GM18502 (cell line): ENCODE results near the gene SURF4.

Source experiments
- ATAC-seq: cut with Tn5 transposase; IDR thresholded peaks from one replicate; pipeline ENCODE4 v1.9.1; 2021; ENCODE audit warnings: mild to moderate bottlenecking; ENCODE audit not compliant: unreplicated experiment, poor library complexity

The SURF4 gene

GRCh38 chr9:133356391-133357091 lies 19.3 kb downstream of the SURF4 start, which contains the start of the genes SURF1 and SURF2:
Gene SURF1, minus strand, starts transcription at chr9:133356487. Its CDS starts 34 bp downstream, at chr9:133356453.
Gene SURF2, plus strand, starts transcription at chr9:133356550. Its CDS starts 43 bp downstream, at chr9:133356593.
- peak; percentile 61 for ATAC-seq

GRCh38 chr9:133355881-133356357 lies 19.9 kb downstream of the SURF4 start:
- ATAC-seq, result peak; percentile 36

DNA sequence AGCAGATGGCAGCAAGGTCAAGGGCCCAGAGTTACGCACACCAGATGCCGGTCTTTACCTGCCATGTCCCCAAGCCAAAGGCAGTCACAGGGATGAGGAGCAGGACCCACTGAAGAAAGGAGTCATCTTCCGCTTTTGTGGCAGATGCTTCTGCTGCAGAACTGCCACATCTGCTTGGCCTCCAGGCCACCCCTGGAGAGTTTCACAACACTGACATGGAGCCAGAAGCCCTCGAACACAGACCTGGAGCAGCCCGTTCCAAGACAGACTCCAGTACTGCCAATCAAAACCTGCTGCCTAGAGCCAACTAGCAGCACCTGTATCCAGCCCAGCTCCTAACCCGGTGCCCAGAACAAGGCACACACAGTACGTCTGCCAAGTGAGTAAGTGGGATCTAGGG lies 21.1 kb downstream of the SURF4 start:
- no peak for ATAC-seq

DNA sequence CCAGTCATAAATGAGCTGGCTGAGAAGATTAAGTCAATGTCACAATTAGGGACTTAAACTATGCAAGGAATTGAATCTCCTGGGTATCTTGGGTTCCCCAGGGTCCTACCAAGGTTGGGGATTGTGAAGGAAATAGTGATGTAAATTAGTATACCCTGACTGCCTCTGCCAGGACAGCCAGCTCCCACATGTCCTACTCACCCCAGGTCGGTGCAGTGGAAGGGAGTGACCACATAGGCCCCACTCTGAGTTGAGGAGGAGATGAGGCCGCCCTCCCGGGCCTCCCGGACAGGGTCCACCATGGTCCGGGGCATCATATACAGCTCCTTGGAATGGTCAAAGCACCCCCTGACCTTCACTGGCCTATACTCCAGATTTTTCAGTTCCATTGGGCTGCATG lies 22.3 kb downstream of the SURF4 start:
- no peak for ATAC-seq

- no peak for ATAC-seq
These were observed 23.1 kb downstream of the SURF4 start for GRCh38 chr9:133352635-133353340.

DNA sequence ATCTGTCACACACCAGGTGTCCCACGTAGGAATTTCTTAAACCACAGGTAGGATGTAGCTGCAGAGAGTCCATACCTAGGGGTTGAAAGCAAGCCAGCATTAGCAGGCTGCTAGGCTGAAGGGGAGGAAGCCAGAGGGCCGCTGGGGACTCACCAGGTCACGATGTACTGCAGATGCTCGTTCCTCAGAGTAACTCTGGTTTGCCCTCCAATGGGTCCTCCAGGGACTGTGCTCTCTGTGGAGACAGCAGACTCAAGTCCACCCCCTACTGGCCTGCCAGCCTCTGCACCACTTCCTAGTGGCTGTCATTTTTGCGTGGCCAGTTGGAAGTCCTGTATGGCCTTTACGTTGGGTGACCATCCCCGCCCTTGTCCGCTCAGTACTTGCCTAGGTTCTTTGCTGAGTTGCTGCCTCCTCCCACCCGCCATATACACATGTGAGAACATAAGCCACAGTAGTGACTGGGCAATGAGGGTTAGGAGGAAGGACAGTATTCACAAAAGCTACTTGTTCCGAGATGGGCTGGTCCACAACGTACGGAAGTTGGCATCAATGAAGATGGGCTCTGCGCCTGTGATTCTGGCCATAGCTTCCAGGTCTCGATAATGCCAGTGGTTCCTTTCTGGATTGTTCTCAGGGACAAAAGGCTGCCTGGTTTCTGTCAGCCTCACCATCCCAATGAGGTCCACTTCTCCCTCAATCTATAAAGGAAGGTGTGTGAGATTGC lies 23.8 kb downstream of the SURF4 start:
- ATAC-seq, result no peak

DNA sequence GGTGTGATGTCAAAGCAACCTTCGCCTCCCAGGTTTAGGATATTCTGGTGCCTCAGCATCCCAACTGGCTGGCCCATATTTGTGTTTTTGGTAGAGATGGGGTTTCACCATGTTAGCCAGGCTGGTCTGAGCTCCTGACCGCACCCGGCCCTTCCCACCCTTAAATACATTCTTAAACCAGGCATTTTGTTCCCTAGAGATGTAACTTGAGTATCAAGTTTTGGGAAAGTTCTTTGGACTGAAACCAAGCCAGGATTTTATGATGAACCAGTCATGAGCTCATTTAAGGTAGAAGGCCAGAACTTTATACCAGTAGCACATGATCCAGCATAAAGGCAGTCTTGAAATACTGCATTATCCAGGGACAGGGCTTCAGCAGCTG lies 24.3 kb downstream of the SURF4 start:
- no peak for ATAC-seq

- no peak for ATAC-seq
These were observed 25.8 kb downstream of the SURF4 start for GRCh38 chr9:133349965-133350616.

GRCh38 chr9:133348718-133349573 lies 26.9 kb downstream of the SURF4 start:
- no peak for ATAC-seq

GRCh38 chr9:133347985-133348717 lies 27.7 kb downstream of the SURF4 start, which contains the start of the genes MED22 and RPL7A:
Gene MED22, minus strand, starts transcription at chr9:133348131. Its CDS starts 1,469 bp downstream, at chr9:133346662.
Gene RPL7A, plus strand, starts transcription at chr9:133348218. Its CDS starts 26 bp downstream, at chr9:133348244.
- ATAC-seq, result peak; percentile 73

- ATAC-seq, result peak; percentile 39
These were observed 28.3 kb downstream of the SURF4 start for GRCh38 chr9:133347515-133347984.

DNA sequence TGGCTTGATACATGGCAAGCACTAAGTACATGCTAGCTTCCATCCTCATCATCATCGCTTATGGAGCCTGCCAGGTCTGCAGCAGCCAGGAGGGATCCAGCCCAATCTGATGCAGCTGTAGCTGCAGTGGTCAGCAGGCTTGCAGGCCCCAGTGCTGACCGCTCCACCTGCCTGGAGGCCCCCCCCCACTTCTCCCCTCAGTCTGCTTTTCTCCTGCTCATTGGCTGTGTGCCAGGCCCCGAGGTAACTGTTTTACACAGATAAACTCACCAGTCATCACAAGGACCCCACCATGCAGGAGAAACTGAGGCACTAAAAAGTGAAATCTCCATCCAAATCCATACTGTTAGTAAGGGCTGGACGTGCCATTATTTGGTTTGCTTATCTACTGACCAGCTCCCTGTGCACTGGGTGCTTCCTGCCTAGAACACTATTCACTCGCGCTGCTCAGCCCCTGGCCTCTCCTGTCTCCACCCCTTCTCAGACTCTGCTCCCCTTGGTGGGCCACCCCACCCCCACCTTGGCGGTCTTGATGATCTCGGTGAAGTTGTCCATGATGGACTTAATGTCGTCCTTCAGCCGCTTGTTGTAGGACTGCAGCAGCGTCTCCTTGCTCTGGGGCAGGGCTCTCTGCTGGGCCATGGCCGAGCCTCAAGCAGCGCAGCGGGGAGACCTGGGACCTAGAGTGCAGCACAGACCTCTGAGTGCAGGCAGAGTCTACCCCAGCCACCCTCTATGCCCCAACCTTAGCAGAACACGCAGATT lies 29.7 kb downstream of the SURF4 start:
- no peak for ATAC-seq

- no peak for ATAC-seq
These were observed 30.3 kb downstream of the SURF4 start for GRCh38 chr9:133345596-133345995.

DNA sequence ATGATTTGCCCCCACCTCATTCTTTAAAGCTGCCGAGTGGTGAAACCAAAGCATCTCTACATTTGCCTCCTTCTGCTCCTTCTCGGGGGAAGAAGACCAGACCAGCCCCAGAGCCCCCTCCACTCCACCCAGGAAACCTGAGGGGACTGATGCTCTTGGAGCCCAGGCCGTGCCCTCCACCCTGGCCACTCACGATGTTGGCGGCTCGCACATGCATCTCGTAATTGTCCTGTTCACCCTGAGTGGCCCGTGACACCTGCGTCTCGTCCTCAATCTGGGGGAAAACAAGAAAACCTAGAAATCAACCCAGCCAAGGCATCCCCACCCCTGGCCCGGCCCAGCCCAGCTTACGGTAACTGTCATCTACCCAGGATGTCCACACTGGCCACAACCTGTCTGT lies 30.9 kb downstream of the SURF4 start:
- no peak for ATAC-seq

GRCh38 chr9:133344071-133344470 lies 31.8 kb downstream of the SURF4 start:
- no peak for ATAC-seq

DNA sequence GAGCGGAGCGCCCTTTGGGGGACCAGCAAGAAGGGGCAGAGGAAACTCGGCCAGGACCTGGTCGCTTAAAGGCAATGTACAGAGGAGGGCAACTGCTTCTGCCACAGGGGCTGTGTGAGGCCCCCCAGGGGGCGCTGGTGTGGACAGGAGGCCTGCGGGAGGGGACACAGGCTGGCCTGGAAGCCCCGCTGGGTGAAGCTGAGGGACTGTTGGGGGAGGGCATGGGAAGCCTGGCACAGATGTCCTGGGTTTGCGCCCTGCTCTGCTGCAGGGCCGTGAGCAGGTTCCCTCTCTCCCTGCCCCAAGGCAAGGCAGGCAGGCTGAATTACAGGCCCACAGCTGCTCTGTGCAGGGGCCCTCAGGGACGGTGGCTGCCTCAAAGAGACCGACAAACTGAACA lies 33.3 kb downstream of the SURF4 start:
- ATAC-seq, result no peak

DNA sequence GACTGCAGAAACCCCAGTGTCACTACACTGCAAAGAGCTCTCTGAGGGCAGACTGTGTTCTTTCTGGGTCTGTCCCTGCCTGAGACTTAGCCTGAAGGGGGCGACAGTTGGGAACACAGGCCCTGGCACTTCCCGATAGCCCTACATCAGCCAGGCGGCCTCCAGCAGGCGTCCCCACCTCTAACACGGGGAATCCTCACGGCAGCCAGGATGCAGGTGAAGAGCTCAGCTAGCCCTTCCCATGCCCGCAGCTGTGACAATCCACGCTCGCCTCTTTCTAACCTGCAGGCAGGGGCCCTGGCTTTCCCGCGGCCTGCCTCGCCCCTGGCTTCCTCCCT lies 33.8 kb downstream of the SURF4 start:
- no peak for ATAC-seq
